ENCODE data around the gene ARHGEF16. TPM values are rescaled to one million over a fixed set of nuclear protein-coding genes. Genes with fewer than 3 reads are reported as not detected.

Gene ARHGEF16
- total RNA-seq, 1 donor from 2014 or later, result not detected

GRCh38 chr1:3438661-3439180 lies 15.7 kb upstream of the ARHGEF16 start:
- no peak for DNase-seq (ENCODE audit: low spot score)

DNA sequence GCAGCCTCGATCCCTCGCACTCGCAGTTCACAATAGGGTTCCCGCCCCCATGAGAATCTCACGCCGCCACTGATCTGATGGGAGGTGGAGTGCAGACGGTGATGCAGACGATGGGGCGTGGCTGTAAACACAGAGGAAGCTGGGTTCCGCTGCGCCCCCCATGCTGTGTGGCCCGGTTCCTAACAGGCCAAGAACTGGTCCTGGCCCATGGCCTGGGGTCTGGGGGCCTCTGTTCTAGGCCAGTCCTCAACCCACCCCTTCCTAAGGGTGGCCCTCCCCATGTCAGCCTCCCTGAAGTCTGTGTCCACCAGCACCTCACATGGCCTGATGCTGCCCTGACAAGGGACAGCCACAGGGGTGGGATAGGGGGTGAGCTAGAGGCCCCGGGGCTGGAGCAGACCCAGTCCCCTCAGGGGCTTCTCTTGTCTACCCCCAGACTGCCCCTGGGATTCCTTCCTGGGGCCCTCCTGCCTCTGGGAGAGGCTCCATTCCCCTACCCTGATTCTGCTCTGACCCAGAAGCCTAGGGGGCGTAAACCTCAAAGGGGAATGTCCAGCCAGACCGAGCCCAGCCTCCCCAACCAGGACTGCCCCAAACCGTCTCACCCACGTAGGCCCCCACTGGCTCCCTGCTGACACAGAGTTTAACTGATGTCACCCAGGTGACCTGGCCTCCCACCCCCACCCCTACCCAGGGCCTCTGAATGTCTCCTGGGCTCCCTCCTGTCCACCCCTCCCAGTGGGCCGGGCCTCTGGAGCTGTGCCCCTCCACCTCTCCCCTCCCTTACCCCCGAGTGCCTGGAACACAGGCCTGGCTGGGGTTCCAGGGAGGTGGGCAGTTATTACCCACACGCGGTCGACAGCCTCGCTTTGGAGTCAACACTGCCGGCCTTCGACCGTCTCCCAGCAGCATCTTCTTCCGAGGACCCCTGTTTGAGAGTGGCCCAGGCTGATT lies 14.8 kb upstream of the ARHGEF16 start:
- no peak for DNase-seq (ENCODE audit: low spot score)

GRCh38 chr1:3440300-3440681 lies 14.2 kb upstream of the ARHGEF16 start:
- no peak for DNase-seq (ENCODE audit: low spot score)

DNA sequence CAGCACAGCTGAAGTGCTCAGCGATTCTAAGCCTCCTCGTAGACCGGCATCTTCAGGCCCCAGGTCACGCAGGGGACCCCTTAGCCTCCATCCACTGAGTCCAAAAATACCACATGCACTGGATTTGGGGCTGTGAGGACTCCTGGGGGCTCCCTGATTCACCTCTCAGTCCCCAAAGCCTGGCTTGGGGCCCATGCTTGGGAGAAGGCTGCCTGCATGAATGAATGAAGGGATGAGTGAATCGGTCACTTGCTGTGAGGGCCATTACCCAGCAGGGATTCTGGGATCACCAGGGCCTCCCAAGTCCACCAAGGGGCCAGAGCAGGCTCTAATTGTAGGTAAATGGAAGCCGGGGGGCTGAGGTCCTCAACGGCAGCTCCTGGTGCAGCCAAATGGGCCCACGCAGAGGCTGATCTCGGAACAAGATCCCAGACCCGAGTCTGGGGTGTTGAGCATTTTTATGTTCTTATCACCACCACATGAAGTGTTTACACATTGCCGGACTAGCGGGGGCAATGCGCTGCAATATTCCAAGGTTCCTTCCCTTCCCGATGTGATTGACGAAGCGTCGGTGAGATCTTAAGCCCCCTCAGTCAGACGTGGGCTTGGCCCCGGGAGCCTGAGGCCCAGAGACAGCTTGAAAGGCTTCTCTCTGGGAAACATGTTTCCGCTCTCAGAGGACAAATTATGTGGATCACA lies 13.6 kb upstream of the ARHGEF16 start:
- no peak for DNase-seq (ENCODE audit: low spot score)

GRCh38 chr1:3441410-3441847 lies 13.0 kb upstream of the ARHGEF16 start:
- DNase-seq (ENCODE audit: low spot score), result no peak

GRCh38 chr1:3441880-3442279 lies 12.6 kb upstream of the ARHGEF16 start:
- no peak for DNase-seq (ENCODE audit: low spot score)

DNA sequence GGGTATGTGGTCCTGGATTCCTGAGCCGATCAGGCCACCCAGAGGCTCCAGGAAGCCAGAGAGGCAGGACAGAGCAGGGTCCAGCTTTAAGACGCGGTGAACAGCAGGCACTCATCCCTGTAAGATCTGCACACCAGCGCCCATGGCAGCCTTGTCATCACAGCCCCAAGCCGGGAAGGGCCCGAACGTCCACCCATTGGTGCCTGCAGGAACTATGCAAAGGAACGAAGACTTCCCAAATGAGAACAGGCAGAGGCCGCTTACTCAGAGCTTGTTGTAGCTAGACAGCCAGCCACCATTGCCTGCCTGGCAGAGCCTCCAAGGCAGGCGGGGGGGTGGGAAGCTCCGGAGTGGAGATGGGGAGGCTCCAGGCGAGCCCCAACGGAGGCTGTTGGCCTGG lies 12.1 kb upstream of the ARHGEF16 start:
- no peak for DNase-seq (ENCODE audit: low spot score)

DNA sequence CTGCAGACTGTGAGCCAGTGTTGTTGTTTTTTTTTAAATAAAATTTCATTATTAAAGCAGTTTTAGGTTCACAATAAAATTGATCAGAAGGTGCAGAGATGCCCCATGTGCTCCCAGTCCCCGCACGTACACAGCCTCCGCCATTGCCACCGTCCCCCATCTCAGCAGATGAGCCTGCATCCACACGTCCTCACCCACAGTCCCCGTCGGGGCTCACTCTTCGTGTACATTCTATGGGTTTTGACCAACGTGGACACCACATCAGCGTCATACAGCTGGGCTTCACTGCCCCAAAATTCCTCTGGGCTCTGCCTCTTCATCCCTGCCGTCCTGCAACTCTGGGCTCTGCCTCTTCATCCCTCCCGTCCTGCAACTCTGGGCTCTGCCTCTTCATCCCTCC lies 11.6 kb upstream of the ARHGEF16 start:
- no peak for DNase-seq (ENCODE audit: low spot score)

- no peak for DNase-seq (ENCODE audit: low spot score)
These were observed 10.7 kb upstream of the ARHGEF16 start for GRCh38 chr1:3443807-3444206.

DNA sequence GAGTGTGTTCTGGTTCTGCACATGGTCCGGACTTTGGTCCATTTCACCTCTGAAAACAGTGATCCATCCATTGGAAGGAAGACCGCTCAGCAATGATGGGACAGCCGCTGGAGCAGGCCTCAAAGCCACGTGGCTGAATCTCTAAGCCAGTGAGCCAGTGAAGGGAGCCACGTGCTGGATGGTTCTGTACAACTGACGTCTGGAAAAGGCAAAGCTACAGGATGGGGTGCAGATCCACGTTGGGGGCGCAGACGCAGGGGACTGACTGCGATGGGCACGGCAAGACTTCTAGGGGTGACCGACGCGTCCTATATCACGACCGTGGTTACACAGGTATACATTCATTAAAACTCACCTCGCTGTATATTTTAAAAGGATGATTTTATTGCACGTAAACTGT lies 10.2 kb upstream of the ARHGEF16 start:
- no peak for DNase-seq (ENCODE audit: low spot score)

GRCh38 chr1:3444736-3445135 lies 9.7 kb upstream of the ARHGEF16 start:
- no peak for DNase-seq (ENCODE audit: low spot score)

GRCh38 chr1:3450202-3450863 lies 4.1 kb upstream of the ARHGEF16 start:
- DNase-seq (ENCODE audit: low spot score), result no peak

GRCh38 chr1:3450983-3451382 lies 3.5 kb upstream of the ARHGEF16 start:
- no peak for DNase-seq (ENCODE audit: low spot score)

DNA sequence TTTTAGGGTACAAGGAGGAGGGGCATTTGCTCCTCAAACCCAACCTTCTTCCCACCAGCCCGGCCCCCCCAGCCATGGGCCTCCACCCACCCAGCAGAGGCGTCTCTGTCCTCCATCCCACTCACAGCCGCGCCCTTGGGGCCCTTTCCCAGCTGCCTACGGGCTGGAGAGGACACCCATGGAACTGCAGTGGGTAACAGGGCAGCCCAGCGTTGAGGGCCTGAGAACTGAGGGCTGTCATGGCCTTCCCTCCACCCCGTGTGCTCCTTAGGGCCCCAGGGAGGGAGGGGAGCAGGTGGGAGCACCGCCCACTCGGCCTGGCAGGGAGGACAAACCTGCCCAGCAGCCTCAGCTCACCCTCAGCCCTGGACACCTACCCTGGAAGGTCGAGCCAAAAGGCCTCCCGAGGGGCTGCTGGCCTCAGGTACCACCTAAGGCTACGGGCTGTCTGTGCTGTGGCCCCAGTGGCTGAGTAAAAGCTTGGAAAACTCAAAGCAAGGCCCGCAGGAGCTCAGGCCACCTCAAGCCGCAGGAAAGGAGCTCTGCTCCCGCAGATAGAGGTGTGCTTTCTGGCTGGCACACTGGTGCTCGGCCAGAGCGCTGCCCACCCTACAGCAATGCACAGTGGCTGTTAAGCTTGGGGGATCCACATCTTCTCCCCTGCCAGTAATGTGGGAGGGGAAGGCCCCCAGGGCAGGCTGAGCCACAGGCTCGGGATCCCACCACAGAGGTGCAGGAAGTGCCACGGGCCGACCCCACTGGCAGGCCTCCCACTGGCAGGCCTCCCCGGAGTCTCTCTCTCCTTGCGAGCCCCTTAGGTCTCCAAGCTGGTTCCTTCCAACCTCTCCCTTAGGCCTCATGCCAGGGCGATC lies 2.2 kb upstream of the ARHGEF16 start:
- DNase-seq (ENCODE audit: low spot score), result no peak

DNA sequence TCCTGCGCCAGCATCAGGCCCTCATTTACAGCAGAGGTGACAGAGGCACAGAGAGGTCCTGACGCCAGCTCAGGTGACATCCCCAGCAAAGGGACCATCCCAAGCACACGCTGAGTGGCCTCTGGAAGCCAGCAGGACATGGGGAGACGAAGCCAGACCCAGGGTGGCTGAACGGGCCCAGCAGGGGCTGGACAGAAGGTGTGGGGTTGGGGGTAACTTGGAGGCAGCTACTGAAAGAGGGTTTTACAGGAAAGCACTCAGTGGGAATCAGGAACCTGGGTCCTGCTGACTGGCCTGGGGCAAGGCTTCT lies 1.6 kb upstream of the ARHGEF16 start:
- DNase-seq (ENCODE audit: low spot score), result no peak

DNA sequence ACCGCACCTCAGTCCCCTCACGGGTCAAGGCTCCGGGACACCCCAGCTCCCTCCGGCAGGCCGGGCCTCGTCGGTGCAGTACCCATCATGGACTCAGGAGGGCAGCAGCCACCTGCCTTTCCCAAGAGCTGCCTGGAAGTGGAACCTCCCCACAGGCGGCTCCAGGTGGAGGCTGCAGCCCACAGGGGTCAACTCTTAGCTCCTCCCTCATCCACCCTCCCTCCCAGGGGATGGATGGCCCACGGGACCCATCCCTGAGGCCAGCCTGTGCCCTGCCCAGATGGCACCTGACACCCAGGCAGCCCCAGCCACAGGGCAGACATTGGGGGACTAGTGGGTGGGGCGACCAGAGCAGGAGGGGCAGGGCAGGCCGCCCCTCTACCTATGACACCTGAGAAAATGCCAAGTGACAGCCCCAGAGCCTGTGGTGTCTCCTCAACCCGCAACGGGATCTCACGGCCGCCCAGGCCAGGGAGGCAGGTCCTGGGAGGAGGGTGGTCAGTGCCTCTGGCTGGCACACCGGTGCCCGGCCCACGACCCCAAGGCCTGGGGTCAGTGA lies 1.2 kb upstream of the ARHGEF16 start:
- DNase-seq (ENCODE audit: low spot score), result peak; percentile 53

- no peak for DNase-seq (ENCODE audit: low spot score)
These were observed 550 bp downstream of the ARHGEF16 start for GRCh38 chr1:3454811-3455618.

DNA sequence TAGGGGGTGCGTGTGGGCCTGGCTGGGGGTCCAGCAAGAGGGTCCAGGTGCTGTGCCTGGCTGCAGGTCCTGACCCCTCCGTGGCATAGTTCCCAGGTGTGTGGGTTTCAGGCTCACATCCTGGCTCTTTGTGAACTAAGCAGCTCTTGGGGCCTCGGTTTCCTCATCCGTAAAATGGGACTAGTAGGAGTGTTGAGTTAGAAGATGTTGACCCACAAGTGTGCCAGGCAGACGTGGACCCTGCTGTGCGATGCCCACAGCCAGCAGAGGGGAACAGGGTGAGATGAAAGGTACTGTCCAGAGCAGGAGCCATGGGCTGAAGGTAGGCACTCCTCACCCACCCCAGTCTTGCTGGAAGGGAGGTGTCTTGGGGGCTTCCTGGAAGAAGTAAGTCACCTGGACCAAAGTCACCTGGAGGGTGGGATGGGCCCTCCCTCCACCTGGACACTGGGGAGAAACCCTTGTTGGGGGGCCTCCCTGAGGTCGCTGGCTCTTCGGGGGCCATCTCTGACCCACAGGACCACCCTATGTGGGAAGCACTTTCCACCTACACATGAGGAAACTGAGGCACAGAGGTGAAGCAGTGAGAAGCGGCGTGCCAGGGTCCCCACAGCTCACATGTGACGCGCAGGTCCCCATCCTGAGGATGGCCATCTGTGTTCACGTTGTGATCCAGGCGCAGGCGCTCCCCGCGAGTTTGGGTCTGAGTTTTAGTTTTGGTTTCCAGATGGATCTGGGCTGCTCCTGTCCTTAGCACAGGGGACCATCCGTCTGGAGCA lies 1.4 kb downstream of the ARHGEF16 start:
- no peak for DNase-seq (ENCODE audit: low spot score)

DNA sequence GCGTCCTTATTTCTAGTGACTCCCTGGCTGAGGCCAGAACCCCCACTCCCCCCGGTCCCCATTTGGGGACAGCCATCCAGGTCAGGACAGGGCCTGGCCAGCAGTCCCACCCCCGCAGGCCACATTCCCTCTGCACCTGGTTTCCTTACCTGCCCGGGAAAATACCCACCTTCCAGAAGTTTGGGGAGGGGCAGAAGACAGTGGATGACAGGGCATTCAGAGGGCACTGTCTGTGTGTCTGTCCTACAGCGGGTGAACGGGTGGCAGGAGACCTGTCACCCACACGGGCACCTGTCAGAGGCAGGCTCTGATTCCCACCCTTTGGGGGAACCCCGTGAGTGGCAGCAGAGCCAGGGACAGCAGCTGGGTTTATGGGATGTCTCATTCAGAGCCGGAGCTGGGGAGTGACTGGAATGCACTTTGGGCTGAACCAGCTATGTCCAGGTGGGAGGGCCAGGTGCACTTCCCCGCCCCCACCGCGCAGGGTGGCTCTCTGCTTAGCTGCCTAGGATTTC lies 2.0 kb downstream of the ARHGEF16 start:
- no peak for DNase-seq (ENCODE audit: low spot score)
